Caco-2 (cell line): Measurements from ENCODE around the gene PYCR2. TPM values are rescaled to one million over a fixed set of nuclear protein-coding genes. Genes with fewer than 3 reads are reported as not detected.

ENCODE experiments used
- BruUV-seq: library from RNA; stranded (reverse); fragments of 400-500 nt; replicated peaks from 2 replicates; lab custom pipeline; 2021; lab: Mats Ljungman, UMichigan
- CTCF ChIA-PET: fragments of 300-600 bp; sonication (Branson Sonifier 250); formaldehyde crosslinking; loops from one replicate; lab custom pipeline; 2022; ENCODE audit warnings: antibody characterized with exemption; lab: Charles Lee
- POLR2A ChIA-PET: fragments of 300-600 bp; sonication (Branson Sonifier 250); formaldehyde crosslinking; loops from one replicate; lab custom pipeline; 2022; ENCODE audit warnings: antibody characterized with exemption; lab: Charles Lee
- DNase-seq, 2 experiments: peaks; one replicate each; pipeline versions ENCODE4 v3.0.0 to v3.0.0-alpha.2; 2020 to 2022
- H3K27me3 ChIP-seq: replicated peaks from 2 replicates; pipeline ENCODE4 v1.6.0; 2011; ENCODE audit warnings: low read length; ENCODE audit not compliant: control insufficient read depth, insufficient read depth
- H3K36me3 ChIP-seq: 2 replicates; pipeline ENCODE4 v1.5.1; 2011; ENCODE audit warnings: low read length; ENCODE audit not compliant: control insufficient read depth, insufficient read depth
- H3K4me1 ChIP-seq: fragments of 250-450 bp; sonication (Bioruptor Pico); 2 replicates; pipeline ENCODE4 v1.5.1; 2020; ENCODE audit warnings: mild to moderate bottlenecking
- H3K4me3 ChIP-seq: 2 replicates; pipeline ENCODE4 v1.5.1; 2011; ENCODE audit warnings: low read depth, mild to moderate bottlenecking, control low read depth, low read length
- H3K9me3 ChIP-seq: fragments of 250-450 bp; sonication (Bioruptor Pico); 2 replicates; pipeline ENCODE4 v1.5.1; 2020; ENCODE audit warnings: mild to moderate bottlenecking, moderate library complexity
- H3K27ac Mint-ChIP-seq: one replicate; pipeline ENCODE4 v1.8.0; 2022; ENCODE audit warnings: mixed read lengths; ENCODE audit not compliant: unreplicated experiment
- H3K27me3 Mint-ChIP-seq: one replicate; pipeline ENCODE4 v1.8.0; 2022; ENCODE audit warnings: mixed read lengths; ENCODE audit not compliant: insufficient read depth, unreplicated experiment
- H3K36me3 Mint-ChIP-seq: one replicate; pipeline ENCODE4 v1.8.0; 2022; ENCODE audit warnings: mild to moderate bottlenecking, mixed read lengths; ENCODE audit not compliant: insufficient read depth, unreplicated experiment
- H3K4me1 Mint-ChIP-seq: one replicate; pipeline ENCODE4 v1.8.0; 2022; ENCODE audit warnings: low read depth, mixed read lengths; ENCODE audit not compliant: unreplicated experiment
- H3K4me3 Mint-ChIP-seq: one replicate; pipeline ENCODE4 v1.8.0; 2022; ENCODE audit warnings: mild to moderate bottlenecking, moderate library complexity, mixed read lengths; ENCODE audit not compliant: unreplicated experiment
- H3K9me3 Mint-ChIP-seq: one replicate; pipeline ENCODE4 v1.8.0; 2022; ENCODE audit warnings: mixed read lengths; ENCODE audit not compliant: unreplicated experiment
- CTCF ChIP-seq, 2 experiments: fragments of 200-600 bp in 1 of 2; IDR thresholded peaks; 1 replicate in 1 of 2; 2 replicates in 1 of 2; pipeline versions ENCODE4 v1.5.1 to v1.8.0; 2011 to 2022; ENCODE audit warnings: antibody characterized with exemption in 1 of 2, control low read depth in 1 of 2, inconsistent platforms in 1 of 2, low read depth in 1 of 2, low read length in 1 of 2, mild to moderate bottlenecking in 1 of 2, moderate library complexity in 1 of 2; ENCODE audit not compliant: insufficient read depth in 1 of 2, severe bottlenecking in 1 of 2, unreplicated experiment in 1 of 2
- intact Hi-C: fragments of 100-400 bp; cut with micrococcal nuclease; formaldehyde crosslinking; loops from one replicate; pipeline ENCODE4 v1.10.0; 2022; ENCODE audit not compliant: unreplicated experiment
- total RNA-seq: library from RNA; stranded (reverse); gene quantifications from 2 replicates; pipeline ENCODE4 v1.2.3, GENCODE V29; 2022

The PYCR2 gene
- total RNA-seq, 1 experiment from 2014 or later, result 73.7 TPM

DNA sequence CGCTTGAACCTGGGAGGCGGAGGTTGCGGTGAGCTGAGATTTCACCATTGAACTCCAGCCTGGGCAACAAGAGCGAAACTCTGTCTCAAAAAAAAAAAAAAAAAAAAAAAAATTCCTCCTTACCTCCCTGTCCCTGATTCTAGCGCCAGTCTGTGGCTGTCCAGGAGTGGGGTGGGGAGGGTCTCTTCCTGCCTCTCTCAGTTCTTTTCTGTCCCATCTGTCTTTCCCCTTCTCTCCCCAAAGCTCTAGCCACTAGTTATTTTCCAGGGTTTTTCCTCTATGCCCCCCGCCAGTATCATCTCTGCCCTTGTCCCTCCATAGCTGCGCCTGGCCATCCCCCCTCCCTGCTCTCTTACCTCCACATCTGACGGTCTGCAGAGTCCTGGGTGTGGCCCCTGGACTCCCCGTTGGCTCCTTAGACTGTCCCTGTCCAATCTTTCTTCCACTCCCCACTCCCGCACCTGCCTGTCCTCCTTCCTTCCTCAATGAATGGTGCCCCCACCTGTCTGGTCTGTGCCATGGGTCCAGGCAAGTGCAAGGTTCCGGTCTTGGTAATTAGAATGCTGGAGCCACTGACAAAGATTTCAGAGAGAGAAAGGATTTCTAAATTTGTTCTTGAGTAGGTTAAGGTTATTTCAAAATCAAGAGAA lies 40.3 kb downstream of the PYCR2 start:
- intact Hi-C loops, result no loop called here
- Histone ChIP-seq H3K9me3 (no peaks in the 10 kb centered on the region), H3K36me3 (no peaks in the 10 kb centered on the region), H3K4me1 (peaks cover 19% of the 10 kb centered on the region), H3K4me3 (peak overlapping the region; percentile 91), H3K27me3 (no peaks in the 10 kb centered on the region)
- Mint-ChIP-seq H3K4me1 (peaks cover 11% of the 10 kb centered on the region), H3K4me3 (peak overlapping the region; percentile 95), H3K36me3 (peaks cover 7% of the 10 kb centered on the region), H3K27me3 (no peaks in the 10 kb centered on the region), H3K9me3 (no peaks in the 10 kb centered on the region), H3K27ac (peak overlapping the region; percentile 91)
- TF ChIP-seq CTCF (IDR thresholded peaks at IDR 0.05; ENCODE audit: insufficient read depth in 1 of 2, low read depth in 1 of 2, low read length in 1 of 2, severe bottlenecking in 1 of 2, unreplicated experiment in 1 of 2), result no peak
- TSS peak; percentile 55 for BruUV-seq
- CTCF ChIA-PET, result interaction anchor here (0.7 to 2.8 kb wide), 7 partner anchors 10 to 442 kb away, joined by 3 to 13 read pairs (median 6); partner anchors contain the start of genes PYCR2 and SRP9
- DNase-seq, result peak in 1 of 2 experiments; percentile 13
- POLR2A ChIA-PET, result interaction anchor here (0.6 to 2.7 kb wide), 2 partner anchors 40 to 104 kb away, joined by 7 to 33 read pairs; partner anchors contain the start of gene PYCR2

DNA sequence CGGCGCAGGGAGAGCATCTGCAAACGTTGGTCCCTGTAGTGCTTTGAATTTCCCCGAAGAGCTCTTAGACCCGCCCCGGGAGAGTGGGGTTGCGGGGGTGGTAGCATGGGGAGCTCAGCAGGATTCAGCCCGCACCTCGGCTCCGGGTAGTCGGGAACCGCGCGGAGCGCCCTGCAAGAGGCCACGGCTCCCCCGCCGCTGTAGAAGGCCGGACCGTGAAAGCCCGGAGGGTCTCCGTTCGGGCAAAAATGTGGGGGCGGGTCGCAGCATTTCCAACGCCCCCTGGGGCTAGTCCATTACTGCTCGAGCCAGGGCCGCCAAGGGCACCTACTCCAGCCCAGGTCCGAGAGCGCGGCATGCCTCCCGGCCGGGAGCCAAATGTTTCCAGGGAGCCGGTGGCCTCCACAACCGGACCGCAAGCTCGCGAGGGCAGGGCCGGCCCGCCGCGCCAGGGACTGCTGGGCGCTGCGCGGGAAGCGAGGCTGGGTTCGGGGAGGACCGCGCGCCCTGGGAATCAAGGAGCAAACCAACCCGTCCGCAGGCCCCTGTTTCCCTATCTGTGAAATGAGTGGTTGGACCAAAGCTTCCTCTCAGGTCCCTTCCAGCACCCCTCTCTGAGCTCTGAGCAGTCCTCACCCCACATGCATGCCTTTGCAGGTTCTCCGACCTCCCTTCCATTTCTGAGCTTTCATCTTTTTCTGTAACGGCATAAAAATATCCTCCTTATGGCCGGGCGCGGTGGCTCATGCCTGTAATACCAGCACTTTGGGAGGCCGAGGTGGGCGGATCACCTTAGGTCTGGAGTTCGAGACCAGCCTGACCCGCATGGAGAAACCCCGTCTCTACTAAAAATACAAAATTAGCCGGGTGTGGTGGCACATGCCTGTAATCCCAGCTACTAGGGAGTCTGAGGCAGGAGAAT lies 41.1 kb downstream of the PYCR2 start:
- H3K9me3 Mint-ChIP-seq, result no peaks in the 10 kb centered on the region
- intact Hi-C loops, result no loop called here
- peak in 1 of 2 experiments; percentile 65 for DNase-seq
- H3K4me3 ChIP-seq, result peak overlapping the region; percentile 91
- H3K4me3 Mint-ChIP-seq, result peak overlapping the region; percentile 95
- ChIA-PET CTCF (interaction anchor here (0.7 to 2.8 kb wide), 9 partner anchors 11 to 441 kb away, joined by 3 to 13 read pairs (median 4); partner anchors contain the start of genes PYCR2 and SRP9), POLR2A (interaction anchor here (0.6 to 2.7 kb wide), 9 partner anchors 11 to 179 kb away, joined by 3 to 33 read pairs (median 7); partner anchors contain the start of genes H3-3A, PYCR2 and SRP9)
- no peak for TF ChIP-seq CTCF (IDR thresholded peaks at IDR 0.05; ENCODE audit: insufficient read depth in 1 of 2, low read depth in 1 of 2, low read length in 1 of 2, severe bottlenecking in 1 of 2, unreplicated experiment in 1 of 2)
- no peaks in the 10 kb centered on the region for H3K27me3 ChIP-seq
- H3K27me3 Mint-ChIP-seq, result no peaks in the 10 kb centered on the region
- no peaks in the 10 kb centered on the region for H3K36me3 ChIP-seq
- H3K4me1 ChIP-seq, result peaks cover 27% of the 10 kb centered on the region
- H3K4me1 Mint-ChIP-seq, result peaks cover 18% of the 10 kb centered on the region
- H3K27ac Mint-ChIP-seq, result peak overlapping the region; percentile 91
- BruUV-seq, result no TSS peak
- no peaks in the 10 kb centered on the region for H3K9me3 ChIP-seq
- H3K36me3 Mint-ChIP-seq, result peaks cover 15% of the 10 kb centered on the region
